NT2/D1 (cell line): ENCODE results near the gene FOSL1.

Source experiments
- SUZ12 ChIP-seq: IDR thresholded peaks from 2 replicates; pipeline ENCODE4 v1.6.1; 2011; ENCODE audit not compliant: insufficient read length, insufficient read depth; ENCODE audit errors: extremely low read depth
- ZNF274 ChIP-seq: IDR thresholded peaks from 2 replicates; pipeline ENCODE4 v1.6.1; 2011; ENCODE audit warnings: mild to moderate bottlenecking, low read depth, low read length

DNA sequence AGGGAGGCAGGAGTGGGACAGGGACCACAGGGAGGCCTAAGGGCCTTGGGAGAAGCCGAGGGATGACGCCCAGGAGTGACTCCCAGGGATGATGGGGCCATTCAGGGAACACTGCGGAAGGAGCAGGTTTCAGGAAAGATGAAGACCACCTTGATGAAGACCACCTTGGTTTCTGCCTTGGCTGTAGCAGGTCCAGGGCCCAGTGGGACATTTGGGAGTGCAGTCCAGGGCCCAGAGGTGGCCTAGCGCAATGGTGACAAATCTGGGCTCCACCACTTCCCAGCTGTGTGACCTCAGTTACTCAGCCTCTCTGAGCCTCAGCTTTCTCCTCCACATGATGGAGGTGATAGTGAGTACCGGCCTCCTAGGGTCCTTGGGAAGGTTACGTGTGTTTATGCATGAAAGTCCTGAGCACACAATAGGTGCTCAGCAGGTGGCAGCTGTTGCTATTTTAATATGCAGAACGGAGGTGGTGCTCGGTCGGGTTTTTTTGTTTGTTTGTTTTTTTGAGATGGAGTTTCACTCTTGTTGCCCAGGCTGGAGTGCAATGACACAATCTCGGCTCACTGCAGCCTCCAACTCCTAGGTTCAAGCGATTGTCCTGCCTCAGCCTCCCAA, 45.9 kb upstream of the FOSL1 start:
- no peak for TF ChIP-seq ZNF274
- TF ChIP-seq SUZ12 = no peak
